Stimulated activated naive CD8-positive, alpha-beta T cell treated with anti-CD3 and anti-CD28 coated beads, Interleukin-15, Interleukin-2, amounts not matched to agents 100 ng/mL and 50 ng/mL, for 24 hours (primary cell): ENCODE data around the gene NDST1.
"Not testable (repeated sequence)": the region's sequence is repeated elsewhere in the genome, so short reads cannot be mapped to it uniquely, and the experiment has no call there.

ENCODE experiments used
- H3K27ac Mint-ChIP-seq: one replicate; pipeline ENCODE4 v1.8.0; 2021; ENCODE audit warnings: mild to moderate bottlenecking, mixed read lengths
- H3K27me3 Mint-ChIP-seq: one replicate; pipeline ENCODE4 v1.8.0; 2021; ENCODE audit warnings: mixed read lengths
- H3K36me3 Mint-ChIP-seq: one replicate; pipeline ENCODE4 v1.8.0; 2021; ENCODE audit warnings: low read depth, mixed read lengths
- H3K4me1 Mint-ChIP-seq: one replicate; pipeline ENCODE4 v1.8.0; 2021; ENCODE audit warnings: low read depth, mixed read lengths
- H3K4me3 Mint-ChIP-seq: one replicate; pipeline ENCODE4 v1.8.0; 2021; ENCODE audit warnings: mild to moderate bottlenecking, mixed read lengths
- H3K9me3 Mint-ChIP-seq: one replicate; pipeline ENCODE4 v1.8.0; 2021; ENCODE audit warnings: mixed read lengths

The NDST1 gene

GRCh38 chr5:150510460-150511263, 2.7 kb downstream of the NDST1 start:
- no peaks in the 10 kb centered on the region for H3K4me1 Mint-ChIP-seq
- no peak overlapping the region for H3K4me3 Mint-ChIP-seq
- H3K36me3 Mint-ChIP-seq = no peaks in the 10 kb centered on the region
- no peak overlapping the region for H3K27ac Mint-ChIP-seq
- H3K27me3 Mint-ChIP-seq = no peaks in the 10 kb centered on the region
- no peaks in the 10 kb centered on the region for H3K9me3 Mint-ChIP-seq

DNA sequence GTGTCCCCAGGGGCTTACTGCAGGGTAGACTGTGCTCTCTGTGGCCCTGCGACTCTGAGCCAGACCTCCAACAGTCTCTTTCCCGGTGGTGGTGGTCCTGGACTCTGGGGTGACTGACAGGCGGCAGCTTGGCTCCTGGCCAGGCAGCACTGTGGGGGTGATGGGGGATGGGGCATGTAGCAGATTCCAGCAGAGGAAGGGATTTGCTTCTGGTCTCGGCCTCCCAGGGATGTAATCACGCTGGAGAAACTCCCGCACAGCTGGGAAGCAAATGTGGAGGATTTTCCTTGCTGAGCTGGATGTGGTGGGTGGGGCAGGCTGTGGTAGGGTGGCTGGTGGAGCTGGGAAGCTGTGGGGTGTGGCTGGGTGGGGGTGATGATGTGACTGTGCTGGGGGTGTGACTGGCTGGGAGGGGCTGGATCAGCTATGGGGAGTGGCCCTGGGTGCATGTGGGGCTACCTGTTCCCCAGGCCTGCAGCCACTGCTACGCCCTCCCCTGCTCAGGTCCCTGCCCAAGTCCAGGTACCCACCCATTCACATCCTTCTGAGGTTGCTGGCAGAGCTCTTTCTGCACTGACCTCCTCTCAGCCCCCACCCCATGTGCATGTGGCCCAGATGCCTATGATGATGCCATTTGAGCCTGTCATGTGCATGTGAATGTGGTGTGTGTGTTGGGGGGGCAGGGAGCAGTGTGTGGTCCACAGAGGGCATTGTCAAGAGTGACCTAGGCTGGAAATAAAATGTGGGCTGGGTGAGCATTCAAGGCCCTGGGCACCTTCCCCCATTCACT, 3.8 kb downstream of the NDST1 start:
- Mint-ChIP-seq H3K9me3 (no peaks in the 10 kb centered on the region), H3K27ac (no peak overlapping the region), H3K36me3 (no peaks in the 10 kb centered on the region), H3K4me3 (no peak overlapping the region), H3K4me1 (no peaks in the 10 kb centered on the region), H3K27me3 (no peaks in the 10 kb centered on the region)

- Mint-ChIP-seq H3K27ac (no peak overlapping the region), H3K27me3 (no peaks in the 10 kb centered on the region), H3K9me3 (no peaks in the 10 kb centered on the region), H3K4me1 (no peaks in the 10 kb centered on the region), H3K36me3 (no peaks in the 10 kb centered on the region), H3K4me3 (no peak overlapping the region)
Observed at GRCh38 chr5:150512368-150512747, 4.4 kb downstream of the NDST1 start.

GRCh38 chr5:150513375-150514309, 5.7 kb downstream of the NDST1 start:
- H3K36me3 Mint-ChIP-seq = no peaks in the 10 kb centered on the region
- H3K4me3 Mint-ChIP-seq = no peak overlapping the region
- H3K9me3 Mint-ChIP-seq = no peaks in the 10 kb centered on the region
- H3K27ac Mint-ChIP-seq = no peak overlapping the region
- no peaks in the 10 kb centered on the region for H3K27me3 Mint-ChIP-seq
- no peaks in the 10 kb centered on the region for H3K4me1 Mint-ChIP-seq

GRCh38 chr5:150514708-150515211, 6.8 kb downstream of the NDST1 start:
- no peaks in the 10 kb centered on the region for H3K36me3 Mint-ChIP-seq
- no peaks in the 10 kb centered on the region for H3K4me1 Mint-ChIP-seq
- no peak overlapping the region for H3K4me3 Mint-ChIP-seq
- no peaks in the 10 kb centered on the region for H3K27me3 Mint-ChIP-seq
- no peak overlapping the region for H3K27ac Mint-ChIP-seq
- no peaks in the 10 kb centered on the region for H3K9me3 Mint-ChIP-seq

DNA sequence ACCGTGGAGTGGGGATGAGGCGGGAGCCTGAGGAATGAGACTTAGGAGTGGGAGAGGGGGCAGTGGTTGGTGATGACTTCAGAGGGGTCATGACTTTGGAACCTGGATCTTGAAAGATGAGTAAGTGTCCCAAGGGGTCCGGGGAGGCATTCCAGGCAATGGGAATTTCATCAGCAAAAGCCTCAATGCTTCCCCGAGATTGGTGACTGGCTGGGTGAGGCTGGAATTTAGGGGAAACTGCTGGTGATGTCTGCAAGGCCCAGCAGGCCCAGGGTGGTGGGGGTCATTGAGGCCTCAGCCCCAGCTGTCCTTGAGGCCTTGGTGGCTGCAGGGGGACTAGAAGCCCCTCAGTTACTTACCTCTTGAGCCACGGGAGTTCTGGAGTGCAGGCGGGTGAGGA, 7.5 kb downstream of the NDST1 start:
- Mint-ChIP-seq H3K36me3 (no peaks in the 10 kb centered on the region), H3K27me3 (no peaks in the 10 kb centered on the region), H3K4me1 (no peaks in the 10 kb centered on the region), H3K9me3 (no peaks in the 10 kb centered on the region), H3K4me3 (no peak overlapping the region), H3K27ac (no peak overlapping the region)

- H3K4me1 Mint-ChIP-seq = no peaks in the 10 kb centered on the region
- H3K27me3 Mint-ChIP-seq = no peaks in the 10 kb centered on the region
- no peaks in the 10 kb centered on the region for H3K9me3 Mint-ChIP-seq
- H3K36me3 Mint-ChIP-seq = no peaks in the 10 kb centered on the region
- no peak overlapping the region for H3K4me3 Mint-ChIP-seq
- no peak overlapping the region for H3K27ac Mint-ChIP-seq
Observed at GRCh38 chr5:150516011-150516410, 8.1 kb downstream of the NDST1 start.

DNA sequence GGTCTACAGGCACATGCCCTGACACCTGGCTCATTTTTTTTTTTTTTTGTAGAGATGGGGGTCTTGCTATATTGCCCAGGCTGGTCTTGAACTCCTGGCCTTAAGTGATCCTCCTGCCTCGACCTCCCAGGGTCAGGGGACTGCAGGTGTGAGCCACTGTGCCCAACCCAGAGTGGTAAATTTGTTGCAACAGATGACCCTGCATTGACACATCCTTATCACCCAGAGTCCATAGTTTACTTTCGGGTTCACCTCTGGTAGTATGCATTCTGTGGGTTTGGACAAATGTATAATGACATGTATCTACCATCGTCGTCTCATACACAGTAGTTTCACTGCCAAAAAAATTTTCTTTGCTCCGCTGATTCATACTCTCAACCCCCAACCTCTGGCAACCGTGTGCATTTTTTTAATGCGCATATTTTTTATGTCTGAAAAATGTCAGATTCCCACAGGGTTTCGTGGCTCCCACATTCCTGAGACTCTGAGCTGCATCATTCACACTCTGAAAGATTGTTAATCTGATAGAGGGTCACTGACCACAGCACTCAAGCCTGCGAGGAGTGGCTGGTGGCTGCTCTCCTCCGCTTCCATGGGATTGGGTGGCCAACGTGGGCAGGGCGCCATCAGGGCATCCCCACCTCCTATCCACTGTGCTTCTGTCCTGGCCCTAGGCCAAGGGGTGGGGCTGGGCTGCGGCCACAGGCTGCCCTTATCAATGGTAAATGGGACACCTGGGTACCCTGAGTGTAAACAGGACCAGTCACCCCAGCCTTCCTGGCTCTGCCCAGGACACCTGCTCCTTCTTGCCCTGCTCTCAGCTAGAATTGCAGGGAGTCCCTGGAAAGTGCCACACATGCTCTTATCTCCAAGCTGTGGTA, 9.6 kb downstream of the NDST1 start:
- Mint-ChIP-seq H3K27ac (no peak overlapping the region), H3K4me3 (no peak overlapping the region), H3K27me3 (no peaks in the 10 kb centered on the region), H3K36me3 (no peaks in the 10 kb centered on the region), H3K4me1 (no peaks in the 10 kb centered on the region), H3K9me3 (no peaks in the 10 kb centered on the region)

DNA sequence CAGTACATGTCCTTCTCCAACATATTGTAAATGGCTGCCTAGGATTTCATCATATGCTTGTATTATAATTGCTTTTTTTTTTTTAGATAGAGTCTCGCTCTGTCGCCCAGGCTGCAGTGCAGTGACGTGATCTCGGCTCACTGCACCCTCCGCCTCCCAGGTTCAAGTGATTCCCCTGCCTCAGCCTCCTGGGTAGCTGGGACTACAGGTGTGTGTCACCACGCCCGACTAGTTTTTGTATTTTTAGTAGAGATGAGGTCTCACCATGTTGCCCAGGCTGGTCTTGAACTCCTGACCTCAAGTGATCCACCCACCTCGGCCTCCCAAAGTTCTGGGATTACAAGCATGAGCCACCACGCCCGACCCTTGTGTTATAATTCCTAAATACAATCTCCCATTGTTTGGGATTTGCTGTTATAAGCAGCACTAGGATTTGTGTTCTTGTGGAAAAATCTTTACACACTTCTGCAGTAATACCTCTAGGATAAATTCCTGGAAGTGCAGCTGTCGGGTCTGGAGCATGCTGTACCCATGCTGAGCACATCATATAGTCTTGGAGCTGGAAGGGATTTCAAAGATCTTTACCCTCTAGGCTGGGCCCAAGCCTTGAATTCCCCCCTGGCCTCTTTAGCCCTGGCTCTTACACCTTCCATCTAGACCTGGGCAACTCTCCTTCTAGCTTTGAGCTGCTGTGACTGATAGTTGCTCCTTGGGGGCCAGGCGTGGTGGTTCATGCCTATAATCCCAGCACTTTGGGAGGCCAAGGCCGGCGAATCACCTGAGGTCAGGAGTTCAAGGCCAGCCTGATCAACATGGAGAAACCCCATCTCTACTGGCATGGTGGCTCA, 11.0 kb downstream of the NDST1 start:
- not testable (repeated sequence) for H3K36me3 Mint-ChIP-seq, H3K27ac Mint-ChIP-seq, H3K9me3 Mint-ChIP-seq, H3K4me1 Mint-ChIP-seq, H3K27me3 Mint-ChIP-seq, H3K4me3 Mint-ChIP-seq

GRCh38 chr5:150519560-150519945, 11.6 kb downstream of the NDST1 start:
- Mint-ChIP-seq H3K9me3 (no peaks in the 10 kb centered on the region), H3K4me3 (no peak overlapping the region), H3K27ac (no peak overlapping the region), H3K4me1 (no peaks in the 10 kb centered on the region), H3K27me3 (no peaks in the 10 kb centered on the region), H3K36me3 (no peaks in the 10 kb centered on the region)

DNA sequence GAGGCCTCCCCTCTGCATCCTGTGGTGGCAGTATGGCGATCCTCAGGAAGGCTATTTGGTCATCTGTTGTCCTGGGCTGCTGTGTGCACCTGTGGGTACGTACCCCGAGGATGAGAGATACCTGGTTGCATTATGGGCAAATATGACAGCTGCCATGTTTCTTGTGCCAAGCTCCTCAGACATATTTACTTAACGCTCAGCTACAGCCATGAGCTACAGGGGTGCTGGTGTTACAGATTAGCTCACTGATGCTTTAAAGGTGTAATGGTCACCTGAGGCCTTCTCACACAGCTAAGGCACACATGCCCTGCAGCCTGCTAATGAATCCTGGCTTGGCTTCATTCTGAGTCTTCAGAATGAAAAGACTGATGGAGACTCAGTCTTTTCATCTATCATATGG, 12.0 kb downstream of the NDST1 start:
- no peaks in the 10 kb centered on the region for H3K27me3 Mint-ChIP-seq
- H3K27ac Mint-ChIP-seq = no peak overlapping the region
- H3K4me3 Mint-ChIP-seq = no peak overlapping the region
- H3K4me1 Mint-ChIP-seq = no peaks in the 10 kb centered on the region
- H3K9me3 Mint-ChIP-seq = no peaks in the 10 kb centered on the region
- H3K36me3 Mint-ChIP-seq = no peaks in the 10 kb centered on the region

DNA sequence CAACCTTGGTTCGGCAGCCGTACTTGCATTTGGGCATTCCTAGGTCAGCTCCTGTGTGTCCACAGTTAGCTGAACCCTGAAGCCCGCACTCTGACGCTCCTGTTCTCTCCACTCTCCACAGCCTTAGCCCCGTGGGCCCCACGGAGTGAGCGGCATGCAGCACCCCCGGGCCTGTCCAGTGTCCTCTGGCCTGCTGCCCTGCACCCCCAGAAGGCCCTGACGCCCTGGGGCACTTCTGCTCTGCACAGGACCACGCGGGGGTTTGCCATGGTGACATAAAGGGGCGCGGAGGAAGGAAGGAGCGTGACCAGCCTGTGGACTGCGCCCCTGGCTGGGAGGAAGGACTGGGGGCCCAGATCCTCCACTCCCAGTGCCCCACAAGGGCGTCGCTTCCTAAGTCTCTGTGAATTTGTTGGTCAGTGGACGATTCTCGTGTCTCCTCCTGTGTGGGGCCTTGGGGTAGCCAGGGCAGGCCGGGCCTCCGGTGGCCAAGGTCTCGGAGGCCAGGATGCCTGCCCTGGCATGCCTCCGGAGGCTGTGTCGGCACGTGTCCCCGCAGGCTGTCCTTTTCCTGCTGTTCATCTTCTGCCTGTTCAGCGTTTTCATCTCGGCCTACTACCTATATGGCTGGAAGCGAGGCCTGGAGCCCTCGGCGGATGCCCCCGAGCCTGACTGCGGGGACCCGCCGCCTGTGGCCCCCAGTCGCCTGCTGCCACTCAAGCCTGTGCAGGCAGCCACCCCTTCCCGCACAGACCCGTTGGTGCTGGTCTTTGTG, 13.0 kb downstream of the NDST1 start:
- Mint-ChIP-seq H3K4me3 (no peak overlapping the region), H3K27ac (no peak overlapping the region), H3K36me3 (no peaks in the 10 kb centered on the region), H3K27me3 (no peaks in the 10 kb centered on the region), H3K4me1 (no peaks in the 10 kb centered on the region), H3K9me3 (no peaks in the 10 kb centered on the region)

GRCh38 chr5:150521522-150521817, 13.5 kb downstream of the NDST1 start:
- Mint-ChIP-seq H3K9me3 (no peaks in the 10 kb centered on the region), H3K4me3 (no peak overlapping the region), H3K27me3 (no peaks in the 10 kb centered on the region), H3K27ac (no peak overlapping the region), H3K36me3 (no peaks in the 10 kb centered on the region), H3K4me1 (no peaks in the 10 kb centered on the region)
